M059J (cell line): ENCODE data around the gene TIAM1. TPM values are rescaled to one million over a fixed set of nuclear protein-coding genes. Genes with fewer than 3 reads are reported as not detected.
A peak's percentile ranks its signal among the peaks of the same experiment; 100 is the strongest.

Experiments used
- DNase-seq: peaks from one replicate; pipeline ENCODE4 v3.0.0-alpha.2; 2012; ENCODE audit warnings: low read depth
- total RNA-seq: library from RNA; depleted of rRNA; stranded (reverse); fragments of >200 nt; shearing (Covaris generic); gene quantifications from 2 replicates; pipeline ENCODE4 v1.2.3, GENCODE V29; 2014

TIAM1 gene
- total RNA-seq, 1 experiment from 2014 or later, result 0.30 TPM

- peak; percentile 10 for DNase-seq
These were observed 256.2 kb downstream of the TIAM1 start for GRCh38 chr21:31087639-31088473.

- DNase-seq, result no peak
These were observed 259.4 kb downstream of the TIAM1 start for GRCh38 chr21:31084689-31085088.

- DNase-seq, result no peak
These were observed 265.3 kb downstream of the TIAM1 start for GRCh38 chr21:31078796-31079195.

GRCh38 chr21:31078216-31078615 lies 265.8 kb downstream of the TIAM1 start:
- DNase-seq, result no peak

GRCh38 chr21:31075848-31076247 lies 268.2 kb downstream of the TIAM1 start:
- no peak for DNase-seq

- DNase-seq, result no peak
These were observed 271.5 kb downstream of the TIAM1 start for GRCh38 chr21:31072533-31072932.
